ENCODE data around the gene NLRP6.
"Not testable (repeated sequence)": the region's sequence is repeated elsewhere in the genome, so short reads cannot be mapped to it uniquely, and the experiment has no call there.

Gene NLRP6

GRCh38 chr11:284105-285020, 6.2 kb downstream of the NLRP6 start:
- FAIRE-seq (no peak), DNase-seq (ENCODE audit: insufficient read length) (peak; percentile 12)
- TF ChIP-seq TAF1 (IDR thresholded peaks at IDR 0.05; ENCODE audit: borderline replicate concordance, low read depth, low read length) (no peak), POLR2A (IDR thresholded peaks at IDR 0.05; ENCODE audit: low read depth, low read length) (no peak), POLR2AphosphoS5 (IDR thresholded peaks at IDR 0.05; ENCODE audit: low read depth, low read length) (no peak)

- no peak for TF ChIP-seq POLR2A (IDR thresholded peaks at IDR 0.05; ENCODE audit: low read depth, low read length)
- no peak for TF ChIP-seq POLR2AphosphoS5 (IDR thresholded peaks at IDR 0.05; ENCODE audit: low read depth, low read length)
- no peak for TF ChIP-seq TAF1 (IDR thresholded peaks at IDR 0.05; ENCODE audit: borderline replicate concordance, low read depth, low read length)
- FAIRE-seq (peak; percentile 36), DNase-seq (ENCODE audit: insufficient read length) (peak; percentile 12)
Measured at GRCh38 chr11:285021-285893, 7.0 kb downstream of the NLRP6 start.

- TF ChIP-seq TAF1 (IDR thresholded peaks at IDR 0.05; ENCODE audit: borderline replicate concordance, low read depth, low read length) (no peak), POLR2AphosphoS5 (IDR thresholded peaks at IDR 0.05; ENCODE audit: low read depth, low read length) (no peak), POLR2A (IDR thresholded peaks at IDR 0.05; ENCODE audit: low read depth, low read length) (no peak)
- FAIRE-seq (no peak), DNase-seq (ENCODE audit: insufficient read length) (no peak)
Measured at GRCh38 chr11:285894-286220, 7.7 kb downstream of the NLRP6 start.

- FAIRE-seq: not testable (repeated sequence)
- peak; percentile 18 for DNase-seq (ENCODE audit: insufficient read length)
Measured at GRCh38 chr11:286977-287820, 9.0 kb downstream of the NLRP6 start.

- DNase-seq (ENCODE audit: insufficient read length): peak; percentile 17
- TF ChIP-seq POLR2AphosphoS5 (IDR thresholded peaks at IDR 0.05; ENCODE audit: low read depth, low read length) (no peak), POLR2A (IDR thresholded peaks at IDR 0.05; ENCODE audit: low read depth, low read length) (no peak), TAF1 (IDR thresholded peaks at IDR 0.05; ENCODE audit: borderline replicate concordance, low read depth, low read length) (no peak)
- no peak for FAIRE-seq
Measured at GRCh38 chr11:287821-288477, 9.7 kb downstream of the NLRP6 start.

- TF ChIP-seq POLR2A (IDR thresholded peaks at IDR 0.05; ENCODE audit: low read depth, low read length) (no peak), POLR2AphosphoS5 (IDR thresholded peaks at IDR 0.05; ENCODE audit: low read depth, low read length) (no peak), TAF1 (IDR thresholded peaks at IDR 0.05; ENCODE audit: borderline replicate concordance, low read depth, low read length) (no peak)
- peak; percentile 69 for FAIRE-seq
- DNase-seq (ENCODE audit: insufficient read length): peak; percentile 95
Measured at GRCh38 chr11:288478-289397, 10.5 kb downstream of the NLRP6 start, which contains the start of gene PGGHG. PGGHG (plus strand) TSS chr11:289126; CDS start chr11:289817, 691 bp downstream.

- no peak for DNase-seq (ENCODE audit: insufficient read length)
- no peak for TF ChIP-seq TAF1 (IDR thresholded peaks at IDR 0.05; ENCODE audit: borderline replicate concordance, low read depth, low read length)
- no peak for TF ChIP-seq POLR2AphosphoS5 (IDR thresholded peaks at IDR 0.05; ENCODE audit: low read depth, low read length)
- TF ChIP-seq POLR2A (IDR thresholded peaks at IDR 0.05; ENCODE audit: low read depth, low read length): no peak
- FAIRE-seq: peak; percentile 83
Measured at GRCh38 chr11:289398-289711, 11.1 kb downstream of the NLRP6 start.

GRCh38 chr11:289712-290620, 11.8 kb downstream of the NLRP6 start:
- DNase-seq (ENCODE audit: insufficient read length) (no peak), FAIRE-seq (no peak)
- TF ChIP-seq POLR2A (IDR thresholded peaks at IDR 0.05; ENCODE audit: low read depth, low read length) (no peak), TAF1 (IDR thresholded peaks at IDR 0.05; ENCODE audit: borderline replicate concordance, low read depth, low read length) (no peak), POLR2AphosphoS5 (IDR thresholded peaks at IDR 0.05; ENCODE audit: low read depth, low read length) (no peak)

GRCh38 chr11:290621-291231, 12.5 kb downstream of the NLRP6 start:
- FAIRE-seq (no peak), DNase-seq (ENCODE audit: insufficient read length) (no peak)
- TF ChIP-seq POLR2AphosphoS5 (IDR thresholded peaks at IDR 0.05; ENCODE audit: low read depth, low read length) (no peak), POLR2A (IDR thresholded peaks at IDR 0.05; ENCODE audit: low read depth, low read length) (no peak), TAF1 (IDR thresholded peaks at IDR 0.05; ENCODE audit: borderline replicate concordance, low read depth, low read length) (no peak)

Data from GM12892 (cell line).